ENCODE measurements around the gene TUNAR.

DNA sequence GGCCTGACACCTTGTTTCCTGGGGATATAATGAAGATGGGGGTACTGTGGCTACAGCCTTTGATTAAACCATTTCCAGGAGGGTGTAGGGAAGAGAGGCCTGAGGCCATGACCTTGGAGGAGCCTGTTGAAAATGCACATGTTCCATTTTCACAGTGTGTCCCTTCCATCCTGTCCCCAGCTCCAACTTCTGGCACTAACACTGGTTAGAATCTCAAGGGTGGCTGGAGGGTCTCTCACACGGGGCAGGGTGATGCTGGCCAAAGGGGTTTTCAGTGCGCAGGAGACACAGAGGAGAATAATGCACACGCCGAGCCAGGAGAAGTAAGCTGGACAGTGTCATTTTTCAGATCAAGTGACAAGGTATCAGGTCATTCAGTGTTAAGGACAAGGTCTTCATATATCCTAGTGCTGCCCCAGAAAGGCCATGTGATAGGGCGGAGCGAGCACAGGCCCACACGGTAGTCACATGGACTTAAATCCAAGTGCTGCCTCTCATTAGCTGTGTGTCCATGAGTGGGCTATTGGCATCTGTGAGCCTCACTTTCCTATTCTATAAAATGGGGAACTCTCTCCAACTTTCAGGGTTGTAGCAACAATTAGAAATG lies 36.4 kb upstream of the TUNAR start:
- TF ChIP-seq, protein P1, sequence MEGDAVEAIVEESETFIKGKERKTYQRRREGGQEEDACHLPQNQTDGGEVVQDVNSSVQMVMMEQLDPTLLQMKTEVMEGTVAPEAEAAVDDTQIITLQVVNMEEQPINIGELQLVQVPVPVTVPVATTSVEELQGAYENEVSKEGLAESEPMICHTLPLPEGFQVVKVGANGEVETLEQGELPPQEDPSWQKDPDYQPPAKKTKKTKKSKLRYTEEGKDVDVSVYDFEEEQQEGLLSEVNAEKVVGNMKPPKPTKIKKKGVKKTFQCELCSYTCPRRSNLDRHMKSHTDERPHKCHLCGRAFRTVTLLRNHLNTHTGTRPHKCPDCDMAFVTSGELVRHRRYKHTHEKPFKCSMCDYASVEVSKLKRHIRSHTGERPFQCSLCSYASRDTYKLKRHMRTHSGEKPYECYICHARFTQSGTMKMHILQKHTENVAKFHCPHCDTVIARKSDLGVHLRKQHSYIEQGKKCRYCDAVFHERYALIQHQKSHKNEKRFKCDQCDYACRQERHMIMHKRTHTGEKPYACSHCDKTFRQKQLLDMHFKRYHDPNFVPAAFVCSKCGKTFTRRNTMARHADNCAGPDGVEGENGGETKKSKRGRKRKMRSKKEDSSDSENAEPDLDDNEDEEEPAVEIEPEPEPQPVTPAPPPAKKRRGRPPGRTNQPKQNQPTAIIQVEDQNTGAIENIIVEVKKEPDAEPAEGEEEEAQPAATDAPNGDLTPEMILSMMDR (IDR thresholded peaks at IDR 0.05): no peak
- no peak for TF ChIP-seq ZFX (IDR thresholded peaks at IDR 0.05; ENCODE audit: borderline replicate concordance)
